Stimulated activated effector memory CD8-positive, alpha-beta T cell treated with anti-CD3 and anti-CD28 coated beads, Interleukin-12 subunit alpha, Interleukin-12 subunit beta, amount 100 ng/mL, for 72 hours (primary cell): ENCODE measurements around the gene PIP4P1.

Experiments
- ATAC-seq: fragments of 150-1000 bp; cut with Tn5 transposase; 2 replicates; pipeline ENCODE4 v1.10.0; 2021
- DNase-seq, 2 donors: peaks; one replicate each; pipeline ENCODE4 v3.0.0; 2021 to 2022; ENCODE audit warnings: low spot score in 2 of 2
- H3K27ac Mint-ChIP-seq: one replicate; pipeline ENCODE4 v1.8.0; 2022; ENCODE audit warnings: mild to moderate bottlenecking, mixed read lengths
- H3K36me3 Mint-ChIP-seq: one replicate; pipeline ENCODE4 v1.8.0; 2022; ENCODE audit warnings: mild to moderate bottlenecking, mixed read lengths
- H3K4me1 Mint-ChIP-seq: one replicate; pipeline ENCODE4 v1.8.0; 2022; ENCODE audit warnings: mixed read lengths
- H3K4me3 Mint-ChIP-seq: one replicate; pipeline ENCODE4 v1.8.0; 2022; ENCODE audit warnings: mild to moderate bottlenecking, mixed read lengths
- H3K9me3 Mint-ChIP-seq: one replicate; pipeline ENCODE4 v1.8.0; 2022; ENCODE audit warnings: mixed read lengths

PIP4P1 gene

GRCh38 chr14:20434701-20435581 lies 26.3 kb downstream of the PIP4P1 start:
- Mint-ChIP-seq H3K4me3 (no peak overlapping the region), H3K4me1 (peaks cover 3% of the 10 kb centered on the region), H3K27ac (no peak overlapping the region), H3K36me3 (no peaks in the 10 kb centered on the region), H3K9me3 (no peaks in the 10 kb centered on the region)
- no peak for DNase-seq
- ATAC-seq = no peak

- H3K4me3 Mint-ChIP-seq = no peak overlapping the region
- peak overlapping the region; percentile 39 for H3K27ac Mint-ChIP-seq
- no peaks in the 10 kb centered on the region for H3K9me3 Mint-ChIP-seq
- ATAC-seq (no peak), DNase-seq (no peak)
- no peaks in the 10 kb centered on the region for H3K36me3 Mint-ChIP-seq
- H3K4me1 Mint-ChIP-seq = peaks cover 18% of the 10 kb centered on the region
Observed at GRCh38 chr14:20429801-20430669, 31.2 kb downstream of the PIP4P1 start.

GRCh38 chr14:20428802-20429201 lies 32.4 kb downstream of the PIP4P1 start:
- ATAC-seq (no peak), DNase-seq (no peak)
- peak overlapping the region; percentile 88 for H3K27ac Mint-ChIP-seq
- no peaks in the 10 kb centered on the region for H3K9me3 Mint-ChIP-seq
- H3K36me3 Mint-ChIP-seq = no peaks in the 10 kb centered on the region
- H3K4me1 Mint-ChIP-seq = peaks cover 18% of the 10 kb centered on the region
- peak overlapping the region; percentile 35 for H3K4me3 Mint-ChIP-seq

- Mint-ChIP-seq H3K27ac (peak overlapping the region; percentile 88), H3K36me3 (no peaks in the 10 kb centered on the region), H3K4me3 (peak overlapping the region; percentile 35), H3K9me3 (no peaks in the 10 kb centered on the region), H3K4me1 (peaks cover 18% of the 10 kb centered on the region)
- ATAC-seq (no peak), DNase-seq (no peak)
Observed at GRCh38 chr14:20428010-20428365, 33.2 kb downstream of the PIP4P1 start.

- Mint-ChIP-seq H3K9me3 (no peaks in the 10 kb centered on the region), H3K27ac (peak overlapping the region; percentile 88), H3K36me3 (no peaks in the 10 kb centered on the region), H3K4me1 (peaks cover 18% of the 10 kb centered on the region), H3K4me3 (peak overlapping the region; percentile 35)
- DNase-seq (no peak), ATAC-seq (peak; percentile 61)
Observed at GRCh38 chr14:20427231-20428009, 33.8 kb downstream of the PIP4P1 start.

- H3K36me3 Mint-ChIP-seq = no peaks in the 10 kb centered on the region
- ATAC-seq = no peak
- DNase-seq = no peak
- H3K4me1 Mint-ChIP-seq = peaks cover 18% of the 10 kb centered on the region
- H3K4me3 Mint-ChIP-seq = no peak overlapping the region
- H3K9me3 Mint-ChIP-seq = no peaks in the 10 kb centered on the region
- H3K27ac Mint-ChIP-seq = no peak overlapping the region
Observed at GRCh38 chr14:20424851-20425250, 36.4 kb downstream of the PIP4P1 start.

GRCh38 chr14:20422886-20423285 lies 38.3 kb downstream of the PIP4P1 start:
- H3K36me3 Mint-ChIP-seq = no peaks in the 10 kb centered on the region
- DNase-seq = no peak
- no peak overlapping the region for H3K27ac Mint-ChIP-seq
- no peak for ATAC-seq
- no peak overlapping the region for H3K4me3 Mint-ChIP-seq
- peaks cover 9% of the 10 kb centered on the region for H3K4me1 Mint-ChIP-seq
- H3K9me3 Mint-ChIP-seq = no peaks in the 10 kb centered on the region

GRCh38 chr14:20421267-20421666 lies 40.0 kb downstream of the PIP4P1 start:
- no peaks in the 10 kb centered on the region for H3K4me1 Mint-ChIP-seq
- H3K9me3 Mint-ChIP-seq = no peaks in the 10 kb centered on the region
- no peaks in the 10 kb centered on the region for H3K36me3 Mint-ChIP-seq
- H3K27ac Mint-ChIP-seq = no peak overlapping the region
- DNase-seq = no peak
- H3K4me3 Mint-ChIP-seq = no peak overlapping the region
- ATAC-seq = no peak

GRCh38 chr14:20419419-20419818 lies 41.8 kb downstream of the PIP4P1 start:
- Mint-ChIP-seq H3K4me3 (no peak overlapping the region), H3K27ac (no peak overlapping the region), H3K36me3 (no peaks in the 10 kb centered on the region), H3K4me1 (peaks cover 6% of the 10 kb centered on the region), H3K9me3 (no peaks in the 10 kb centered on the region)
- no peak for DNase-seq
- no peak for ATAC-seq

- peaks cover 4% of the 10 kb centered on the region for H3K36me3 Mint-ChIP-seq
- DNase-seq (no peak), ATAC-seq (no peak)
- no peak overlapping the region for H3K27ac Mint-ChIP-seq
- peaks cover 12% of the 10 kb centered on the region for H3K4me1 Mint-ChIP-seq
- no peak overlapping the region for H3K4me3 Mint-ChIP-seq
- H3K9me3 Mint-ChIP-seq = no peaks in the 10 kb centered on the region
Observed at GRCh38 chr14:20418501-20418909, 42.7 kb downstream of the PIP4P1 start.

GRCh38 chr14:20417250-20418186 lies 43.7 kb downstream of the PIP4P1 start:
- ATAC-seq (no peak), DNase-seq (no peak)
- Mint-ChIP-seq H3K36me3 (peaks cover 5% of the 10 kb centered on the region), H3K9me3 (no peaks in the 10 kb centered on the region), H3K27ac (no peak overlapping the region), H3K4me1 (peaks cover 13% of the 10 kb centered on the region), H3K4me3 (no peak overlapping the region)

GRCh38 chr14:20416223-20416622 lies 45.0 kb downstream of the PIP4P1 start:
- H3K36me3 Mint-ChIP-seq = peaks cover 7% of the 10 kb centered on the region
- no peaks in the 10 kb centered on the region for H3K9me3 Mint-ChIP-seq
- H3K4me3 Mint-ChIP-seq = no peak overlapping the region
- H3K4me1 Mint-ChIP-seq = peaks cover 16% of the 10 kb centered on the region
- ATAC-seq = no peak
- DNase-seq = no peak
- H3K27ac Mint-ChIP-seq = peak overlapping the region; percentile 26

- Mint-ChIP-seq H3K27ac (peak overlapping the region; percentile 26), H3K4me3 (no peak overlapping the region), H3K9me3 (no peaks in the 10 kb centered on the region), H3K4me1 (peaks cover 20% of the 10 kb centered on the region), H3K36me3 (peaks cover 11% of the 10 kb centered on the region)
- peak in 1 of 2 donors; percentile 61 for DNase-seq
- peak; percentile 45 for ATAC-seq
Observed at GRCh38 chr14:20415782-20416206, 45.4 kb downstream of the PIP4P1 start.

- H3K36me3 Mint-ChIP-seq = peaks cover 21% of the 10 kb centered on the region
- peak overlapping the region; percentile 82 for H3K4me3 Mint-ChIP-seq
- no peaks in the 10 kb centered on the region for H3K9me3 Mint-ChIP-seq
- DNase-seq (peak in 1 of 2 donors; percentile 60), ATAC-seq (peak; percentile 53)
- peaks cover 35% of the 10 kb centered on the region for H3K4me1 Mint-ChIP-seq
- H3K27ac Mint-ChIP-seq = peak overlapping the region; percentile 95
Observed at GRCh38 chr14:20413744-20414082, 47.5 kb downstream of the PIP4P1 start.
